ENCODE data around the gene RSPH1. TPM values are rescaled to one million over a fixed set of nuclear protein-coding genes. Genes with fewer than 3 reads are reported as not detected.

The RSPH1 gene
- total RNA-seq, 1 experiment from 2014 or later: 0.51 TPM

- no peaks in the 10 kb centered on the region for H3K9me3 ChIP-seq (ENCODE audit: low read length)
- no peaks in the 10 kb centered on the region for H3K79me2 ChIP-seq (ENCODE audit: low read length)
- no peak for ATAC-seq
- peaks cover 29% of the 10 kb centered on the region for H3K4me1 ChIP-seq (ENCODE audit: insufficient read depth, low read length)
- no peak for DNase-seq
- no peaks in the 10 kb centered on the region for H3K36me3 ChIP-seq (ENCODE audit: low read depth, low read length)
- ChIA-PET CTCF (no interaction called here), POLR2A (ENCODE audit: unreplicated experiment) (no interaction called here)
- no peak overlapping the region for H2AFZ ChIP-seq (ENCODE audit: low read length)
- TF ChIP-seq EZH2phosphoT487 (IDR thresholded peaks at IDR 0.05; ENCODE audit: borderline replicate concordance, low read length) (no peak), EZH2 (IDR thresholded peaks at IDR 0.05; ENCODE audit: low read length, unreplicated experiment) (no peak)
- TF ChIP-seq, protein P1, sequence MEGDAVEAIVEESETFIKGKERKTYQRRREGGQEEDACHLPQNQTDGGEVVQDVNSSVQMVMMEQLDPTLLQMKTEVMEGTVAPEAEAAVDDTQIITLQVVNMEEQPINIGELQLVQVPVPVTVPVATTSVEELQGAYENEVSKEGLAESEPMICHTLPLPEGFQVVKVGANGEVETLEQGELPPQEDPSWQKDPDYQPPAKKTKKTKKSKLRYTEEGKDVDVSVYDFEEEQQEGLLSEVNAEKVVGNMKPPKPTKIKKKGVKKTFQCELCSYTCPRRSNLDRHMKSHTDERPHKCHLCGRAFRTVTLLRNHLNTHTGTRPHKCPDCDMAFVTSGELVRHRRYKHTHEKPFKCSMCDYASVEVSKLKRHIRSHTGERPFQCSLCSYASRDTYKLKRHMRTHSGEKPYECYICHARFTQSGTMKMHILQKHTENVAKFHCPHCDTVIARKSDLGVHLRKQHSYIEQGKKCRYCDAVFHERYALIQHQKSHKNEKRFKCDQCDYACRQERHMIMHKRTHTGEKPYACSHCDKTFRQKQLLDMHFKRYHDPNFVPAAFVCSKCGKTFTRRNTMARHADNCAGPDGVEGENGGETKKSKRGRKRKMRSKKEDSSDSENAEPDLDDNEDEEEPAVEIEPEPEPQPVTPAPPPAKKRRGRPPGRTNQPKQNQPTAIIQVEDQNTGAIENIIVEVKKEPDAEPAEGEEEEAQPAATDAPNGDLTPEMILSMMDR (conservative IDR thresholded peaks at IDR 0.05; ENCODE audit: low read depth, low read length): no peak
- no peaks in the 10 kb centered on the region for H4K20me1 ChIP-seq (ENCODE audit: low read length)
- intact Hi-C loops (cut with micrococcal nuclease): loop anchor here (2.0 kb wide), 1 partner anchor 48 kb away; no protein-coding TSS in a partner anchor
- H3K4me3 ChIP-seq (ENCODE audit: low read length): no peak overlapping the region
- no peaks in the 10 kb centered on the region for H3K27me3 ChIP-seq (ENCODE audit: low read length)
- peak overlapping the region; percentile 57; the same call in 1 of the 2 replicates for H3K9ac ChIP-seq (ENCODE audit: low read length)
- no peaks in the 10 kb centered on the region for H3K9me2 ChIP-seq (replicated peaks; ENCODE audit: low read length)
- 0 out of 2 replicates have a peak overlapping the region, but pooled peaks have one; percentile 0 for H3K4me2 ChIP-seq (ENCODE audit: low read length)
- no peaks in the 10 kb centered on the region for H3F3A ChIP-seq (ENCODE audit: low read length, unreplicated experiment)
- H3K27ac ChIP-seq (ENCODE audit: low read length): peak overlapping the region; percentile 83
- BruUV-seq (replicated peaks): no TSS peak
Measured at GRCh38 chr21:42469272-42469671, 26.8 kb downstream of the RSPH1 start.

- no peaks in the 10 kb centered on the region for H3K9me3 ChIP-seq (ENCODE audit: low read length)
- ChIA-PET POLR2A (ENCODE audit: unreplicated experiment) (interaction anchor here (0.7 to 0.9 kb wide), 2 partner anchors 27 to 131 kb away, joined by 3 to 8 read pairs; partner anchors contain the start of gene RSPH1), CTCF (interaction anchor here (0.5 to 0.9 kb wide), 3 partner anchors 14 to 102 kb away, joined by 3 to 4 read pairs (median 4); partner anchors contain the start of gene TFF1)
- H3K79me2 ChIP-seq (ENCODE audit: low read length): no peaks in the 10 kb centered on the region
- H3F3A ChIP-seq (ENCODE audit: low read length, unreplicated experiment): no peaks in the 10 kb centered on the region
- no peaks in the 10 kb centered on the region for H4K20me1 ChIP-seq (ENCODE audit: low read length)
- peak overlapping the region; percentile 83 for H3K27ac ChIP-seq (ENCODE audit: low read length)
- H3K9me2 ChIP-seq (replicated peaks; ENCODE audit: low read length): no peaks in the 10 kb centered on the region
- no peaks in the 10 kb centered on the region for H3K36me3 ChIP-seq (ENCODE audit: low read depth, low read length)
- peaks cover 23% of the 10 kb centered on the region for H3K4me1 ChIP-seq (ENCODE audit: insufficient read depth, low read length)
- no peak overlapping the region for H3K4me3 ChIP-seq (ENCODE audit: low read length)
- peak overlapping the region; percentile 6 for H2AFZ ChIP-seq (ENCODE audit: low read length)
- peak overlapping the region; percentile 57; the same call in 1 of the 2 replicates for H3K9ac ChIP-seq (ENCODE audit: low read length)
- BruUV-seq (replicated peaks): TSS peak; percentile 76
- DNase-seq (peak; percentile 65), ATAC-seq (peak; percentile 83)
- no peaks in the 10 kb centered on the region for H3K27me3 ChIP-seq (ENCODE audit: low read length)
- H3K4me2 ChIP-seq (ENCODE audit: low read length): 0 out of 2 replicates have a peak overlapping the region, but pooled peaks have one; percentile 0
- intact Hi-C loops (cut with micrococcal nuclease): loop anchor here (1.0 to 2.0 kb wide), 2 partner anchors 28 to 48 kb away; partner anchors contain the start of gene RSPH1
- TF ChIP-seq EZH2phosphoT487 (IDR thresholded peaks at IDR 0.05; ENCODE audit: borderline replicate concordance, low read length): no peak
- TF ChIP-seq, protein P1 (conservative IDR thresholded peaks at IDR 0.05; ENCODE audit: low read depth, low read length): no peak
- no peak for TF ChIP-seq EZH2 (IDR thresholded peaks at IDR 0.05; ENCODE audit: low read length, unreplicated experiment)
Measured at GRCh38 chr21:42468491-42469131, 27.4 kb downstream of the RSPH1 start.
